Activated CD8-positive, alpha-beta memory T cell treated with anti-CD3 and anti-CD28 coated beads, Interleukin-2, amount 10 ng/mL, durations not matched to agents 7 days and 5 days (primary cell): ENCODE measurements around the gene CRACDL. TPM values are rescaled to one million over a fixed set of nuclear protein-coding genes. Genes with fewer than 3 reads are reported as not detected.

Experiments
- ATAC-seq: fragments of 150-1000 bp; cut with Tn5 transposase; one replicate; pipeline ENCODE4 v1.10.0; 2021; ENCODE audit warnings: moderate library complexity
- CTCF ChIA-PET: fragments of 350-600 bp; sonication (Branson Sonifier 250); formaldehyde crosslinking; loops from one replicate; lab custom pipeline; 2021; ENCODE audit warnings: antibody characterized with exemption; lab: Charles Lee
- DNase-seq: peaks from one replicate; pipeline ENCODE4 v3.0.0-alpha.2; 2020
- H3K27ac Mint-ChIP-seq: one replicate; pipeline ENCODE4 v1.8.0; 2021; ENCODE audit warnings: mild to moderate bottlenecking, mixed read lengths
- H3K27me3 Mint-ChIP-seq: one replicate; pipeline ENCODE4 v1.8.0; 2021; ENCODE audit warnings: mixed read lengths
- H3K36me3 Mint-ChIP-seq: one replicate; pipeline ENCODE4 v1.8.0; 2021; ENCODE audit warnings: mild to moderate bottlenecking, mixed read lengths
- H3K4me1 Mint-ChIP-seq: one replicate; pipeline ENCODE4 v1.8.0; 2021; ENCODE audit warnings: mixed read lengths
- H3K4me3 Mint-ChIP-seq: one replicate; pipeline ENCODE4 v1.8.0; 2021; ENCODE audit warnings: mild to moderate bottlenecking, moderate library complexity, mixed read lengths
- H3K9me3 Mint-ChIP-seq: one replicate; pipeline ENCODE4 v1.8.0; 2022; ENCODE audit warnings: low read depth, mixed read lengths
- total RNA-seq, 2 experiments: library from RNA; stranded (reverse); gene quantifications; one replicate each; pipeline ENCODE4 v1.2.3, GENCODE V29; 2021

Gene CRACDL
- total RNA-seq, 2 experiments from 2014 or later = 0.18 to 0.35 TPM

GRCh38 chr2:98921062-98921461 is 15.0 kb downstream of the CRACDL start:
- no peak for DNase-seq
- ATAC-seq = no peak
- no peak overlapping the region for H3K27ac Mint-ChIP-seq
- H3K27me3 Mint-ChIP-seq = peaks cover 58% of the 10 kb centered on the region
- peaks cover 3% of the 10 kb centered on the region for H3K9me3 Mint-ChIP-seq
- H3K4me3 Mint-ChIP-seq = no peak overlapping the region
- no peaks in the 10 kb centered on the region for H3K4me1 Mint-ChIP-seq
- H3K36me3 Mint-ChIP-seq = no peaks in the 10 kb centered on the region
- CTCF ChIA-PET = no interaction called here

GRCh38 chr2:98917031-98917471 is 19.0 kb downstream of the CRACDL start:
- peaks cover 73% of the 10 kb centered on the region for H3K27me3 Mint-ChIP-seq
- DNase-seq (no peak), ATAC-seq (no peak)
- no peak overlapping the region for H3K4me3 Mint-ChIP-seq
- CTCF ChIA-PET = no interaction called here
- H3K27ac Mint-ChIP-seq = no peak overlapping the region
- peaks cover 12% of the 10 kb centered on the region for H3K4me1 Mint-ChIP-seq
- no peaks in the 10 kb centered on the region for H3K36me3 Mint-ChIP-seq
- H3K9me3 Mint-ChIP-seq = no peaks in the 10 kb centered on the region

- no peak for ATAC-seq
- no peak for DNase-seq
- Mint-ChIP-seq H3K36me3 (no peaks in the 10 kb centered on the region), H3K4me3 (no peak overlapping the region), H3K27me3 (peaks cover 73% of the 10 kb centered on the region), H3K27ac (no peak overlapping the region), H3K4me1 (peaks cover 23% of the 10 kb centered on the region), H3K9me3 (no peaks in the 10 kb centered on the region)
- CTCF ChIA-PET = no interaction called here
Observed at GRCh38 chr2:98915751-98916358, 20.2 kb downstream of the CRACDL start.

GRCh38 chr2:98914713-98915580 is 21.1 kb downstream of the CRACDL start:
- Mint-ChIP-seq H3K27ac (no peak overlapping the region), H3K27me3 (peaks cover 70% of the 10 kb centered on the region), H3K9me3 (no peaks in the 10 kb centered on the region), H3K36me3 (no peaks in the 10 kb centered on the region), H3K4me3 (no peak overlapping the region), H3K4me1 (peaks cover 28% of the 10 kb centered on the region)
- ATAC-seq (no peak), DNase-seq (no peak)
- CTCF ChIA-PET = no interaction called here

GRCh38 chr2:98913916-98914712 is 21.9 kb downstream of the CRACDL start:
- DNase-seq (no peak), ATAC-seq (no peak)
- CTCF ChIA-PET = no interaction called here
- H3K4me1 Mint-ChIP-seq = peaks cover 36% of the 10 kb centered on the region
- H3K4me3 Mint-ChIP-seq = no peak overlapping the region
- H3K36me3 Mint-ChIP-seq = no peaks in the 10 kb centered on the region
- H3K9me3 Mint-ChIP-seq = no peaks in the 10 kb centered on the region
- peaks cover 74% of the 10 kb centered on the region for H3K27me3 Mint-ChIP-seq
- H3K27ac Mint-ChIP-seq = no peak overlapping the region

GRCh38 chr2:98912957-98913915 is 22.8 kb downstream of the CRACDL start:
- H3K4me3 Mint-ChIP-seq = no peak overlapping the region
- no peaks in the 10 kb centered on the region for H3K36me3 Mint-ChIP-seq
- no peaks in the 10 kb centered on the region for H3K9me3 Mint-ChIP-seq
- DNase-seq (peak; percentile 38), ATAC-seq (no peak)
- CTCF ChIA-PET = no interaction called here
- H3K27ac Mint-ChIP-seq = no peak overlapping the region
- peaks cover 42% of the 10 kb centered on the region for H3K4me1 Mint-ChIP-seq
- H3K27me3 Mint-ChIP-seq = peaks cover 74% of the 10 kb centered on the region

GRCh38 chr2:98912221-98912851 is 23.7 kb downstream of the CRACDL start:
- Mint-ChIP-seq H3K9me3 (no peaks in the 10 kb centered on the region), H3K4me1 (peaks cover 44% of the 10 kb centered on the region), H3K4me3 (no peak overlapping the region), H3K27me3 (peaks cover 75% of the 10 kb centered on the region), H3K36me3 (no peaks in the 10 kb centered on the region), H3K27ac (no peak overlapping the region)
- ATAC-seq (peak; percentile 8), DNase-seq (peak; percentile 28)
- CTCF ChIA-PET = no interaction called here

- Mint-ChIP-seq H3K27ac (no peak overlapping the region), H3K4me3 (no peak overlapping the region), H3K27me3 (peaks cover 74% of the 10 kb centered on the region), H3K36me3 (no peaks in the 10 kb centered on the region), H3K9me3 (no peaks in the 10 kb centered on the region), H3K4me1 (peaks cover 44% of the 10 kb centered on the region)
- peak; percentile 64 for ATAC-seq
- CTCF ChIA-PET = interaction anchor here (0.6 kb wide), 1 partner anchor 22 kb away, joined by 5 read pairs; no protein-coding TSS in a partner anchor
- peak; percentile 74 for DNase-seq
Observed at GRCh38 chr2:98911376-98912154, 24.5 kb downstream of the CRACDL start.

GRCh38 chr2:98911126-98911375 is 25.0 kb downstream of the CRACDL start:
- H3K27me3 Mint-ChIP-seq = peaks cover 75% of the 10 kb centered on the region
- ATAC-seq (no peak), DNase-seq (peak; percentile 39)
- no peak overlapping the region for H3K4me3 Mint-ChIP-seq
- H3K9me3 Mint-ChIP-seq = no peaks in the 10 kb centered on the region
- peaks cover 44% of the 10 kb centered on the region for H3K4me1 Mint-ChIP-seq
- CTCF ChIA-PET = no interaction called here
- no peaks in the 10 kb centered on the region for H3K36me3 Mint-ChIP-seq
- H3K27ac Mint-ChIP-seq = no peak overlapping the region

GRCh38 chr2:98910349-98911125 is 25.5 kb downstream of the CRACDL start:
- no peaks in the 10 kb centered on the region for H3K36me3 Mint-ChIP-seq
- peaks cover 44% of the 10 kb centered on the region for H3K4me1 Mint-ChIP-seq
- H3K27ac Mint-ChIP-seq = no peak overlapping the region
- DNase-seq (peak; percentile 38), ATAC-seq (no peak)
- CTCF ChIA-PET = no interaction called here
- no peaks in the 10 kb centered on the region for H3K9me3 Mint-ChIP-seq
- no peak overlapping the region for H3K4me3 Mint-ChIP-seq
- H3K27me3 Mint-ChIP-seq = peaks cover 72% of the 10 kb centered on the region

- H3K27me3 Mint-ChIP-seq = peaks cover 64% of the 10 kb centered on the region
Observed at GRCh38 chr2:98909317-98910211, 26.5 kb downstream of the CRACDL start.

More at GRCh38 chr2:98909317-98910211, 26.5 kb downstream of the CRACDL start:
- no peaks in the 10 kb centered on the region for H3K36me3 Mint-ChIP-seq
- CTCF ChIA-PET = no interaction called here
- H3K27ac Mint-ChIP-seq = no peak overlapping the region
- no peak for ATAC-seq
- peaks cover 44% of the 10 kb centered on the region for H3K4me1 Mint-ChIP-seq
- peak; percentile 36 for DNase-seq
- H3K4me3 Mint-ChIP-seq = no peak overlapping the region
- no peaks in the 10 kb centered on the region for H3K9me3 Mint-ChIP-seq
